CD4-positive, alpha-beta T cell treated with Interferon alpha-2 for 1 hour (primary cell): ENCODE results near the gene ARMC9.

ENCODE experiments used
- DNase-seq, 2 donors: peaks; one replicate each; pipeline ENCODE4 v3.0.0-alpha.2; 2020 to 2022

Gene ARMC9

GRCh38 chr2:231318954-231319353 lies 120.5 kb downstream of the ARMC9 start:
- DNase-seq: no peak

- no peak for DNase-seq
Observed at GRCh38 chr2:231319867-231320266, 121.4 kb downstream of the ARMC9 start.

- DNase-seq: no peak
Observed at GRCh38 chr2:231321021-231321420, 122.6 kb downstream of the ARMC9 start.

GRCh38 chr2:231321556-231322334 lies 123.3 kb downstream of the ARMC9 start:
- DNase-seq: peak; percentile 28 to 57

- DNase-seq: no peak
Observed at GRCh38 chr2:231323316-231323715, 124.9 kb downstream of the ARMC9 start.

- DNase-seq: no peak
Observed at GRCh38 chr2:231325826-231326225, 127.4 kb downstream of the ARMC9 start.

GRCh38 chr2:231326404-231326803 lies 128.0 kb downstream of the ARMC9 start:
- no peak for DNase-seq

GRCh38 chr2:231330311-231330710 lies 131.9 kb downstream of the ARMC9 start:
- DNase-seq: no peak

GRCh38 chr2:231331533-231331932 lies 133.1 kb downstream of the ARMC9 start:
- DNase-seq: no peak

GRCh38 chr2:231332388-231332787 lies 134.0 kb downstream of the ARMC9 start:
- no peak for DNase-seq

GRCh38 chr2:231332872-231333500 lies 134.6 kb downstream of the ARMC9 start:
- DNase-seq: no peak

GRCh38 chr2:231334179-231334930 lies 135.9 kb downstream of the ARMC9 start:
- DNase-seq: no peak

GRCh38 chr2:231334981-231335380 lies 136.6 kb downstream of the ARMC9 start:
- DNase-seq: no peak

- DNase-seq: no peak
Observed at GRCh38 chr2:231335591-231335990, 137.2 kb downstream of the ARMC9 start.

GRCh38 chr2:231336236-231336635 lies 137.8 kb downstream of the ARMC9 start:
- no peak for DNase-seq

- DNase-seq: no peak
Observed at GRCh38 chr2:231336700-231337099, 138.3 kb downstream of the ARMC9 start.

- no peak for DNase-seq
Observed at GRCh38 chr2:231337807-231338759, 139.7 kb downstream of the ARMC9 start.

- DNase-seq: no peak
Observed at GRCh38 chr2:231339316-231339715, 140.9 kb downstream of the ARMC9 start.

- DNase-seq: no peak
Observed at GRCh38 chr2:231341100-231341499, 142.7 kb downstream of the ARMC9 start.

GRCh38 chr2:231342061-231342711 lies 143.8 kb downstream of the ARMC9 start:
- peak; percentile 23 to 49 for DNase-seq

GRCh38 chr2:231343006-231343710 lies 144.7 kb downstream of the ARMC9 start:
- DNase-seq: no peak
